Trophoblast cell (in vitro differentiated cells and primary cell): ENCODE measurements around the gene HSPB9.

Experiments
- DNase-seq, 2 donors: peaks; one replicate each; pipeline ENCODE4 v3.0.0-alpha.2; 2016
- H2AFZ ChIP-seq: 2 replicates; pipeline ENCODE4 v1.6.1; 2013; ENCODE audit warnings: low read length, moderate library complexity, mild to moderate bottlenecking; ENCODE audit not compliant: insufficient read depth, poor library complexity
- H2AK5ac ChIP-seq: 2 replicates; pipeline ENCODE4 v1.6.1; 2013; ENCODE audit warnings: mild to moderate bottlenecking, low read length
- H2BK120ac ChIP-seq: 2 replicates; pipeline ENCODE4 v1.6.1; 2013; ENCODE audit warnings: low read length, mild to moderate bottlenecking, moderate library complexity; ENCODE audit not compliant: insufficient read depth, poor library complexity
- H2BK12ac ChIP-seq: 2 replicates; pipeline ENCODE4 v1.6.1; 2013; ENCODE audit warnings: mild to moderate bottlenecking, low read length, moderate library complexity
- H2BK5ac ChIP-seq: 2 replicates; pipeline ENCODE4 v1.6.1; 2013; ENCODE audit warnings: low read length, low read depth, moderate library complexity, mild to moderate bottlenecking; ENCODE audit not compliant: poor library complexity
- H3K14ac ChIP-seq: 2 replicates; pipeline ENCODE4 v1.6.1; 2013; ENCODE audit warnings: mild to moderate bottlenecking, low read length
- H3K18ac ChIP-seq: 2 replicates; pipeline ENCODE4 v1.6.1; 2013; ENCODE audit warnings: mild to moderate bottlenecking, low read length
- H3K23ac ChIP-seq: 2 replicates; pipeline ENCODE4 v1.6.1; 2013; ENCODE audit warnings: low read length
- H3K27ac ChIP-seq: 2 replicates; pipeline ENCODE4 v1.5.1; 2013; ENCODE audit warnings: low read depth, mild to moderate bottlenecking, inconsistent platforms, low read length, moderate library complexity
- H3K27me3 ChIP-seq: 2 replicates; pipeline ENCODE4 v1.6.1; 2013; ENCODE audit warnings: inconsistent platforms, mild to moderate bottlenecking, low read length, moderate library complexity; ENCODE audit not compliant: insufficient read depth
- H3K36me3 ChIP-seq, 2 experiments: 1 replicate in 1 of 2; 2 replicates in 1 of 2; pipeline ENCODE4 v1.6.1; 2013; ENCODE audit warnings: low read length in 2 of 2, mild to moderate bottlenecking in 2 of 2, moderate library complexity in 1 of 2; ENCODE audit not compliant: insufficient read depth in 2 of 2, control insufficient read depth in 1 of 2
- H3K4ac ChIP-seq: 2 replicates; pipeline ENCODE4 v1.6.1; 2013; ENCODE audit warnings: low read depth, mild to moderate bottlenecking, low read length, moderate library complexity
- H3K4me1 ChIP-seq, 2 experiments: 1 replicate in 1 of 2; 2 replicates in 1 of 2; pipeline ENCODE4 v1.6.1; 2013; ENCODE audit warnings: low read length in 2 of 2, mild to moderate bottlenecking in 2 of 2, moderate library complexity in 1 of 2; ENCODE audit not compliant: insufficient read depth in 2 of 2, control insufficient read depth in 1 of 2
- H3K4me2 ChIP-seq: 2 replicates; pipeline ENCODE4 v1.6.1; 2013; ENCODE audit warnings: inconsistent platforms, mild to moderate bottlenecking, low read length, moderate library complexity
- H3K4me3 ChIP-seq: 2 replicates; pipeline ENCODE4 v1.5.1; 2013; ENCODE audit warnings: mild to moderate bottlenecking, low read depth, low read length, inconsistent platforms
- H3K79me1 ChIP-seq: one replicate; pipeline ENCODE4 v1.6.1; 2013; ENCODE audit warnings: low read length
- H3K79me2 ChIP-seq: 2 replicates; pipeline ENCODE4 v1.6.1; 2013; ENCODE audit warnings: low read length, mild to moderate bottlenecking; ENCODE audit not compliant: control insufficient read depth, insufficient read depth, poor library complexity
- H3K9ac ChIP-seq: 2 replicates; pipeline ENCODE4 v1.6.1; 2013; ENCODE audit warnings: mild to moderate bottlenecking, low read length
- H3K9me3 ChIP-seq: 2 replicates; pipeline ENCODE4 v1.6.1; 2013; ENCODE audit warnings: low read depth, mild to moderate bottlenecking, control low read depth, inconsistent platforms, low read length; ENCODE audit not compliant: insufficient read depth
- H4K12ac ChIP-seq: 2 replicates; pipeline ENCODE4 v1.6.1; 2013; ENCODE audit warnings: low read depth, mild to moderate bottlenecking, low read length, moderate library complexity
- H4K8ac ChIP-seq: 2 replicates; pipeline ENCODE4 v1.6.1; 2013; ENCODE audit warnings: low read depth, mild to moderate bottlenecking, low read length, moderate library complexity
- H4K91ac ChIP-seq: one replicate; pipeline ENCODE4 v1.6.1; 2013; ENCODE audit warnings: low read depth, mild to moderate bottlenecking, low read length, moderate library complexity
- WGBS: extraction: QIAGEN DNeasy Blood & Tissue Kit; methylation state at CpG from one replicate; pipeline ENCODE4 v1.1.7; 2013; ENCODE audit warnings: missing lambda C conversion rate; ENCODE audit not compliant: insufficient read length, insufficient coverage; ENCODE audit errors: extremely low coverage; 5-methylcytosine and 5-hydroxymethylcytosine counted together

The HSPB9 gene

GRCh38 chr17:42118545-42118944 is 4.1 kb upstream of the HSPB9 start:
- no peak overlapping the region for H4K91ac ChIP-seq
- H3K4me3 ChIP-seq, result no peak overlapping the region
- no peak overlapping the region for H2BK5ac ChIP-seq
- no peak overlapping the region for H4K8ac ChIP-seq
- H3K9me3 ChIP-seq, result no peaks in the 10 kb centered on the region
- peaks cover 0 to 16% of the 10 kb centered on the region in 2 experiments for H3K4me1 ChIP-seq
- H4K12ac ChIP-seq, result no peak overlapping the region
- H3K27ac ChIP-seq, result no peak overlapping the region
- H3K79me2 ChIP-seq, result no peaks in the 10 kb centered on the region
- H3K4me2 ChIP-seq, result no peak overlapping the region
- H2BK120ac ChIP-seq, result no peak overlapping the region
- H3K9ac ChIP-seq, result no peak overlapping the region
- no peak overlapping the region for H2AK5ac ChIP-seq
- H3K4ac ChIP-seq, result no peak overlapping the region
- H3K27me3 ChIP-seq, result no peaks in the 10 kb centered on the region
- H3K23ac ChIP-seq, result no peak overlapping the region
- H3K36me3 ChIP-seq, result peaks cover 3 to 19% of the 10 kb centered on the region in 2 experiments
- H3K18ac ChIP-seq, result no peak overlapping the region
- H3K14ac ChIP-seq, result no peak overlapping the region
- no peak overlapping the region for H2BK12ac ChIP-seq
- H2AFZ ChIP-seq, result no peak overlapping the region
- no peaks in the 10 kb centered on the region for H3K79me1 ChIP-seq
- WGBS, result no CpG with 5 or more reads among the region's 2 CpGs
- peak in 1 of 2 donors; percentile 47 for DNase-seq

GRCh38 chr17:42119301-42119700 is 3.3 kb upstream of the HSPB9 start:
- WGBS, result no CpG with 5 or more reads among the region's 18 CpGs
- no peak overlapping the region for H3K4me3 ChIP-seq

GRCh38 chr17:42120161-42120769 is 2.3 kb upstream of the HSPB9 start:
- Histone ChIP-seq H2AK5ac (no peak overlapping the region), H3K9me3 (no peaks in the 10 kb centered on the region), H3K27ac (no peak overlapping the region), H4K12ac (no peak overlapping the region), H3K4me2 (peak overlapping the region; percentile 47), H4K8ac (no peak overlapping the region), H3K9ac (no peak overlapping the region), H4K91ac (no peak overlapping the region), H3K14ac (no peak overlapping the region), H2BK12ac (no peak overlapping the region), H2AFZ (no peak overlapping the region), H2BK5ac (no peak overlapping the region), H3K4me3 (no peak overlapping the region), H3K36me3 (peaks cover 3 to 14% of the 10 kb centered on the region in 2 experiments), H3K79me1 (no peaks in the 10 kb centered on the region), H3K79me2 (no peaks in the 10 kb centered on the region), H3K4ac (no peak overlapping the region), H3K27me3 (no peaks in the 10 kb centered on the region), H2BK120ac (no peak overlapping the region), H3K4me1 (peaks cover 0 to 16% of the 10 kb centered on the region in 2 experiments), H3K18ac (no peak overlapping the region), H3K23ac (no peak overlapping the region)
- no CpG with 5 or more reads among the region's 7 CpGs for WGBS
- DNase-seq, result no peak

More at GRCh38 chr17:42119301-42119700, 3.3 kb upstream of the HSPB9 start:
- Histone ChIP-seq H3K4me2 (no peak overlapping the region), H4K91ac (no peak overlapping the region), H3K27me3 (no peaks in the 10 kb centered on the region), H4K8ac (no peak overlapping the region), H4K12ac (no peak overlapping the region), H3K4me1 (peaks cover 0 to 16% of the 10 kb centered on the region in 2 experiments), H3K14ac (no peak overlapping the region), H3K9me3 (no peaks in the 10 kb centered on the region), H2BK120ac (no peak overlapping the region), H2BK5ac (no peak overlapping the region), H2BK12ac (no peak overlapping the region), H3K79me1 (no peaks in the 10 kb centered on the region), H3K9ac (no peak overlapping the region), H3K4ac (no peak overlapping the region), H3K36me3 (peaks cover 0 to 17% of the 10 kb centered on the region in 2 experiments), H2AK5ac (no peak overlapping the region), H2AFZ (no peak overlapping the region), H3K18ac (no peak overlapping the region), H3K27ac (no peak overlapping the region), H3K79me2 (no peaks in the 10 kb centered on the region), H3K23ac (no peak overlapping the region)
- DNase-seq, result no peak

GRCh38 chr17:42120770-42121769 is 1.5 kb upstream of the HSPB9 start, which contains the start of gene KAT2A:
Gene KAT2A, minus strand, starts transcription at chr17:42121367. Its CDS starts 63 bp downstream, at chr17:42121304.
- H3K4me3 ChIP-seq, result peak within 1 kb of the TSS; percentile 73

More at GRCh38 chr17:42120770-42121769, 1.5 kb upstream of the HSPB9 start, which contains the start of gene KAT2A:
- peak; percentile 85 to 92 for DNase-seq
- Histone ChIP-seq H3K23ac (no peak within 1 kb of the TSS), H2BK120ac (no peak within 1 kb of the TSS), H4K8ac (peak within 1 kb of the TSS; percentile 59), H2BK5ac (no peak within 1 kb of the TSS), H3K9ac (no peak within 1 kb of the TSS), H2AFZ (peak within 1 kb of the TSS; percentile 39), H3K36me3 (peaks cover 9 to 21% of the 10 kb centered on the region in 2 experiments), H3K9me3 (no peaks in the 10 kb centered on the region), H4K91ac (peak within 1 kb of the TSS; percentile 22), H3K27me3 (no peaks in the 10 kb centered on the region), H3K27ac (no peak within 1 kb of the TSS), H3K4me1 (peaks cover 0 to 16% of the 10 kb centered on the region in 2 experiments), H3K79me1 (no peaks in the 10 kb centered on the region), H2AK5ac (peak within 1 kb of the TSS; percentile 71), H3K4me2 (peak within 1 kb of the TSS; percentile 47), H3K18ac (no peak within 1 kb of the TSS), H4K12ac (peak within 1 kb of the TSS; percentile 37), H3K4ac (no peak within 1 kb of the TSS), H3K79me2 (no peaks in the 10 kb centered on the region), H2BK12ac (no peak within 1 kb of the TSS), H3K14ac (no peak within 1 kb of the TSS)
- WGBS, result no CpG with 5 or more reads among the region's 57 CpGs
